ENCODE results near the gene RGS3.

The RGS3 gene

GRCh38 chr9:113597390-113598241, 134.1 kb downstream of the RGS3 start:
- no peaks in the 10 kb centered on the region for H3K4me1 ChIP-seq (ENCODE audit: control insufficient read depth, insufficient read depth, low read length, poor library complexity, severe bottlenecking)
- H3K27ac ChIP-seq (ENCODE audit: insufficient read depth, low read length, poor library complexity, severe bottlenecking), result no peak overlapping the region
- no peak overlapping the region for H3K4me3 ChIP-seq (ENCODE audit: insufficient read depth, low read depth, low read length, poor library complexity, severe bottlenecking)

GRCh38 chr9:113598451-113598850, 134.9 kb downstream of the RGS3 start:
- Histone ChIP-seq H3K9me3 (ENCODE audit: control insufficient read depth, low read length) (no peaks in the 10 kb centered on the region), H3K4me1 (ENCODE audit: control insufficient read depth, insufficient read depth, low read length, poor library complexity, severe bottlenecking) (no peaks in the 10 kb centered on the region), H3K27me3 (replicated peaks; ENCODE audit: control insufficient read depth, insufficient read depth, low read length, poor library complexity, severe bottlenecking) (no peaks in the 10 kb centered on the region), H3K36me3 (ENCODE audit: control insufficient read depth, insufficient read depth, low read length) (peaks cover 39% of the 10 kb centered on the region), H3K27ac (ENCODE audit: insufficient read depth, low read length, poor library complexity, severe bottlenecking) (no peak overlapping the region), H3K4me3 (ENCODE audit: insufficient read depth, low read depth, low read length, poor library complexity, severe bottlenecking) (no peak overlapping the region)
- no peak for DNase-seq

More at GRCh38 chr9:113597390-113598241, 134.1 kb downstream of the RGS3 start:
- Histone ChIP-seq H3K27me3 (replicated peaks; ENCODE audit: control insufficient read depth, insufficient read depth, low read length, poor library complexity, severe bottlenecking) (no peaks in the 10 kb centered on the region), H3K36me3 (ENCODE audit: control insufficient read depth, insufficient read depth, low read length) (peaks cover 43% of the 10 kb centered on the region), H3K9me3 (ENCODE audit: control insufficient read depth, low read length) (no peaks in the 10 kb centered on the region)
- DNase-seq, result no peak

- H3K36me3 ChIP-seq (ENCODE audit: control insufficient read depth, insufficient read depth, low read length), result peaks cover 39% of the 10 kb centered on the region
- H3K4me3 ChIP-seq (ENCODE audit: insufficient read depth, low read depth, low read length, poor library complexity, severe bottlenecking), result no peak overlapping the region
- no peaks in the 10 kb centered on the region for H3K9me3 ChIP-seq (ENCODE audit: control insufficient read depth, low read length)
- no peak for DNase-seq
- H3K27ac ChIP-seq (ENCODE audit: insufficient read depth, low read length, poor library complexity, severe bottlenecking), result no peak overlapping the region
- H3K27me3 ChIP-seq (replicated peaks; ENCODE audit: control insufficient read depth, insufficient read depth, low read length, poor library complexity, severe bottlenecking), result no peaks in the 10 kb centered on the region
- no peaks in the 10 kb centered on the region for H3K4me1 ChIP-seq (ENCODE audit: control insufficient read depth, insufficient read depth, low read length, poor library complexity, severe bottlenecking)
These were observed 135.4 kb downstream of the RGS3 start for GRCh38 chr9:113598883-113599282.

GRCh38 chr9:113599646-113600022, 136.1 kb downstream of the RGS3 start:
- no peak for DNase-seq
- Histone ChIP-seq H3K9me3 (ENCODE audit: control insufficient read depth, low read length) (no peaks in the 10 kb centered on the region), H3K4me1 (ENCODE audit: control insufficient read depth, insufficient read depth, low read length, poor library complexity, severe bottlenecking) (no peaks in the 10 kb centered on the region), H3K36me3 (ENCODE audit: control insufficient read depth, insufficient read depth, low read length) (peaks cover 34% of the 10 kb centered on the region), H3K27ac (ENCODE audit: insufficient read depth, low read length, poor library complexity, severe bottlenecking) (no peak overlapping the region), H3K27me3 (replicated peaks; ENCODE audit: control insufficient read depth, insufficient read depth, low read length, poor library complexity, severe bottlenecking) (no peaks in the 10 kb centered on the region), H3K4me3 (ENCODE audit: insufficient read depth, low read depth, low read length, poor library complexity, severe bottlenecking) (no peak overlapping the region)

DNA sequence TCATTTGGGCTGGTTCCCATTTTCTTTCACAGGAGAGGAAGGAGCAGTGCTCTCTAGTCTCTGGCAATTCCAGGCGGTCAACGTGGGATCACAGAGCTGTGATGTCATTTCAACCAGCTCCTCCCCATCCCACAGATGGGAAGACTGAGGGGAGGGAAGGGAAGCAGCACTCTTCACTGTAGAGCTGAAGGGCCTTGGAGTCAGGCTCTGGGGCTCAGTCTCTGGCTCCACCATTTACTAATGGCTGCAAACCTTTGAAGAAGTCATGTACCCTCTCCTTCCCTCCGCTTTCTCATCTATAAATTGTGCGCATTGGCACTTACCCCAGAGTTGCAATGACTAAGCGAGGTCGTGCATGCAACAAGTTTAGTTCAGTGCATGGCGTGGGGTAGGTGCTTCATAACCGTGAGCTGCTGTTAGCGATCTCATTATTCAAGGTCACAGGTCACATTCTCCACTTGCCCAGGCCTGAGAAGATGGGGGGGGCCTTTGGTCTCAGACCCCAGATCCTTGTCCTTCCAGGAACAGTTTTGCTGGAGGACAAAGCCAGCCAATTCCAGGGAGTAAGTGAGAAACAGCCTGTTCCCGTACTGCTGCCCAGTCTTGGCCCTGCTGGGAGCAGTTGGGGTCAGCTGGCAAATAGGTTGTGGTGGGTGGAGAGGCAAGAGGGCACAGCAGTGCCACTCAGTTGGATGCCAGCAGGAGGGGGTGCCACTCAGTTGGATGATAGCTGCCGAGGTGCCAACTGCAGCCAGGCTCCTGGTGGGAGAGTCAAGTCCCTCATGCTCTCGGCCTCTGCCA, 136.7 kb downstream of the RGS3 start:
- DNase-seq, result no peak
- Histone ChIP-seq H3K27me3 (replicated peaks; ENCODE audit: control insufficient read depth, insufficient read depth, low read length, poor library complexity, severe bottlenecking) (no peaks in the 10 kb centered on the region), H3K27ac (ENCODE audit: insufficient read depth, low read length, poor library complexity, severe bottlenecking) (no peak overlapping the region), H3K4me3 (ENCODE audit: insufficient read depth, low read depth, low read length, poor library complexity, severe bottlenecking) (no peak overlapping the region), H3K9me3 (ENCODE audit: control insufficient read depth, low read length) (no peaks in the 10 kb centered on the region), H3K36me3 (ENCODE audit: control insufficient read depth, insufficient read depth, low read length) (peaks cover 28% of the 10 kb centered on the region), H3K4me1 (ENCODE audit: control insufficient read depth, insufficient read depth, low read length, poor library complexity, severe bottlenecking) (no peaks in the 10 kb centered on the region)

DNA sequence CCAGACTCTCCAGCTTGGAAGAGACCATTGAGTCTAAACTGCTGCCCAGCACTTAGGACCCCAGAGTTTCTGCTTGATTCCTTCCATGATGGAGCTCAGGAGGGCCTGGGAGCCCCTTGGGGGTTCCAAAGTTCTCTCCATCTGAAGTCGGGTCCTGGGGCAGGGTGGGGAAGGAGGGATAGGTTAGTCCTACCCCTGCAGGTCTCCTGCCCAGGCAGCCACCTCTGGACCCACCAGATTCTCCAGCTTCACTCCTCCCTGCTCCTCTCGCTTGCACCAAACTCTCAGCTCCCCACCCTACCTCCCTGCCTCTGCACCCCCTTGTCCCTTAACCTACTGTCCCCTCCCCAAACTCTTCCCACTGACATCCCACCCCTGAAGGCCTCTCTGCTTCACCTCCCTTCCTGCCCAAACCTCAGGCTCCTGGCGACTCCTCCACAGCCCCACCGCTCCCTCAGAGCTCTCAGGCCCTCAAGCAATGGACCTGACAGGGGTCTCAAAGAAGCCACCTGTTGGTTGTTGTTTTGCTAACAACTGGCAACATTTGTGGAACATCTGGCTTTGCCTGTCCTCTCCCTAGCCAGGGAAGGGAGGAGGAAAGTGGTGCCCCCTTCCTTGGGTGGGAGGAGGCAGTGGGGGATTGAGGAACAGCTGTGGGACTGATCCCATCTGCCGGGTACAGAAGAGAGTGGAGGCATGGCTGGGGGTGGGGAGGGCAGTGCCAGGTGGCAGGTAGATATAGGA, 137.5 kb downstream of the RGS3 start:
- no peaks in the 10 kb centered on the region for H3K27me3 ChIP-seq (replicated peaks; ENCODE audit: control insufficient read depth, insufficient read depth, low read length, poor library complexity, severe bottlenecking)
- no peaks in the 10 kb centered on the region for H3K4me1 ChIP-seq (ENCODE audit: control insufficient read depth, insufficient read depth, low read length, poor library complexity, severe bottlenecking)
- H3K9me3 ChIP-seq (ENCODE audit: control insufficient read depth, low read length), result no peaks in the 10 kb centered on the region
- peaks cover 21% of the 10 kb centered on the region for H3K36me3 ChIP-seq (ENCODE audit: control insufficient read depth, insufficient read depth, low read length)
- no peak overlapping the region for H3K4me3 ChIP-seq (ENCODE audit: insufficient read depth, low read depth, low read length, poor library complexity, severe bottlenecking)
- DNase-seq, result no peak
- H3K27ac ChIP-seq (ENCODE audit: insufficient read depth, low read length, poor library complexity, severe bottlenecking), result no peak overlapping the region

DNA sequence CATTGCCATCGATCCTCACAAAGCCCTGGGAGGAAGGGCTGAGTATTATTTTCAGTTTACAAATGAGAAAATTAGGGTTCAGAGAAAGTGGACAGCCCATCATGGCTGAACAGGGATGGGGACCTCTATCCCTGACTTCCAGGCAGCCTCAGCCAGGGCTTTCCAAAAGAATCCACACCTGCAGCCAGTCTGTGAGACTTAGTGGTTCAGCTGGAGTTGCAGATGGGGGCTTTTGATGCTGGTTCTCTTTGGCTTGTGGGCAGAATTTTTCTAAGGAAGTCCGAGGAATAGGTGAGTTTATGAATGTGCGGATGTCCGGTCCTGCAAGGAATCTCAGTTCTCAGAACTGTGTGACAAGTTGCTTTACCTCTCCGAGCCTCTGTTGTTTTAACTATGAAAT, 138.1 kb downstream of the RGS3 start:
- H3K27ac ChIP-seq (ENCODE audit: insufficient read depth, low read length, poor library complexity, severe bottlenecking), result no peak overlapping the region
- no peaks in the 10 kb centered on the region for H3K4me1 ChIP-seq (ENCODE audit: control insufficient read depth, insufficient read depth, low read length, poor library complexity, severe bottlenecking)

DNA sequence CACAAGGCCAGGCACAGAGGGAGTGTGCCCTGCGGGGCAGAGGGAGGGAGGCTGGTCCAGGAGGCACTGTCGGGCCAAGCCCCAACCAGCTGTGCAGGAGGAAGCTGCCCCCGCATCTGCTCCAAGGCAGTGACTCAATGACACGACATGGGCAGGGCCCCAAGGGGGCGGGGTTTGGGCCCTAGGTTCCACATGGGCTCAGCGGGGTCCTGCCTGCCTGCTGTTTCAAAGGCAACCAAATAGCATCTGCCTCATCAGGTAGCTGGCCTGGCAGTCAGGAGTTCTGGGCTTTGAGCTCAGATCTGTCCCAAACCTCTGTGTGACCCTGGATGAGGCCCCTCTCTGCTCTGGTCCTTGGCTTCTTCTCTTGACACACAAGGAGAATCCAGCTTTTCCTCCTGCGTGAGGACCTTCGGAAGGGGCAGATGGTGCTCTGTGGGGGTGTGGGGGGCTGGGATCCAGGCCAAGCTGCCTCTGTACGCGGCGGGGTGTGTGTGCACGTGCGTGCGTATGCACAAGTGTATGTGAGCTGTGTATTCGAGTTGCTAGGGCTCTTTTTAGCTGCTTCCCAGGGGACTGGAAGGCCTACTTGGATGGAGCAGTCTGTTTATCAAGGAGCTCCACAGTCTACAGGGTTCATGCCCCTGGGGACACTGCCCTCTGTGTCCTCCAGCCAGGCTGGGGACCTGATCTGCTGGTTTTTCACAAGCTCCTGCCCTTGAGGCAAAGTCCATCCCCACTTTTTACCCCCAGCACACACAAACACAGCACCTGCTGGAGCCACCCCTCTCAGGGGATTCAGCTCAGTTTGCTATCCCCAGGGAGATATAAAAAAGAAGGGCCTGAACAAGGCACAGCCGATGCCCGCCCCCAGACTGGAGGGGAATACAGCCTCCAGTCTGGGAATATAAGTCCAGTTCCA, 138.9 kb downstream of the RGS3 start:
- DNase-seq, result no peak
- no peaks in the 10 kb centered on the region for H3K9me3 ChIP-seq (ENCODE audit: control insufficient read depth, low read length)
- H3K4me3 ChIP-seq (ENCODE audit: insufficient read depth, low read depth, low read length, poor library complexity, severe bottlenecking), result no peak overlapping the region

More for the DNA sequence above, 138.1 kb downstream of the RGS3 start:
- Histone ChIP-seq H3K4me3 (ENCODE audit: insufficient read depth, low read depth, low read length, poor library complexity, severe bottlenecking) (no peak overlapping the region), H3K9me3 (ENCODE audit: control insufficient read depth, low read length) (no peaks in the 10 kb centered on the region), H3K27me3 (replicated peaks; ENCODE audit: control insufficient read depth, insufficient read depth, low read length, poor library complexity, severe bottlenecking) (no peaks in the 10 kb centered on the region), H3K36me3 (ENCODE audit: control insufficient read depth, insufficient read depth, low read length) (peaks cover 17% of the 10 kb centered on the region)
- DNase-seq, result no peak

DNA sequence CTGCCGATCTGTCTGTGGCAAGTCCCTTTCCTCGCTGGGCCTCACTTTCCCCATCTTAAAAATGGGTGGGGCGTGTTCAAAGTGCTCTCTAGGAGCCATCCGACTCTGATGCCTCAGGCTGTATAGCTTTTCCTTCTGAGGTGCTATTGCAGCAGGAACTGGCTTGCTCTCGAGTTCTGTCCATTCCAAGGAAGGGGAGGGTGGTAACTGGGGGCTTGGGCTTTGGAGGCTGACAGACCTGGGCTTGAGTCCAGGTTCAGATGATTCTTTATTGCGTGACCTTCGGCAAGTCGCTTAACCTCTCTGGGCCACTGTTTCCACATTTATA, 139.5 kb downstream of the RGS3 start:
- Histone ChIP-seq H3K27ac (ENCODE audit: insufficient read depth, low read length, poor library complexity, severe bottlenecking) (no peak overlapping the region), H3K36me3 (ENCODE audit: control insufficient read depth, insufficient read depth, low read length) (peaks cover 4% of the 10 kb centered on the region), H3K4me1 (ENCODE audit: control insufficient read depth, insufficient read depth, low read length, poor library complexity, severe bottlenecking) (no peaks in the 10 kb centered on the region), H3K4me3 (ENCODE audit: insufficient read depth, low read depth, low read length, poor library complexity, severe bottlenecking) (no peak overlapping the region), H3K27me3 (replicated peaks; ENCODE audit: control insufficient read depth, insufficient read depth, low read length, poor library complexity, severe bottlenecking) (no peaks in the 10 kb centered on the region), H3K9me3 (ENCODE audit: control insufficient read depth, low read length) (no peaks in the 10 kb centered on the region)
- DNase-seq, result no peak

More for the DNA sequence above, 138.9 kb downstream of the RGS3 start:
- H3K27me3 ChIP-seq (replicated peaks; ENCODE audit: control insufficient read depth, insufficient read depth, low read length, poor library complexity, severe bottlenecking), result no peaks in the 10 kb centered on the region
- no peak overlapping the region for H3K27ac ChIP-seq (ENCODE audit: insufficient read depth, low read length, poor library complexity, severe bottlenecking)
- no peaks in the 10 kb centered on the region for H3K4me1 ChIP-seq (ENCODE audit: control insufficient read depth, insufficient read depth, low read length, poor library complexity, severe bottlenecking)
- peaks cover 10% of the 10 kb centered on the region for H3K36me3 ChIP-seq (ENCODE audit: control insufficient read depth, insufficient read depth, low read length)

Data from effector memory CD4-positive, alpha-beta T cell (primary cell).